Pons (tissue), 1 donor: ENCODE data around the gene HMG20B.
"Not testable (repeated sequence)": the region's sequence is repeated elsewhere in the genome, so short reads cannot be mapped to it uniquely, and the experiment has no call there.

Source experiments
- DNase-seq: peaks from one replicate; pipeline ENCODE4 v3.0.0-alpha.2; 2016; ENCODE audit warnings: low spot score

The HMG20B gene

DNA sequence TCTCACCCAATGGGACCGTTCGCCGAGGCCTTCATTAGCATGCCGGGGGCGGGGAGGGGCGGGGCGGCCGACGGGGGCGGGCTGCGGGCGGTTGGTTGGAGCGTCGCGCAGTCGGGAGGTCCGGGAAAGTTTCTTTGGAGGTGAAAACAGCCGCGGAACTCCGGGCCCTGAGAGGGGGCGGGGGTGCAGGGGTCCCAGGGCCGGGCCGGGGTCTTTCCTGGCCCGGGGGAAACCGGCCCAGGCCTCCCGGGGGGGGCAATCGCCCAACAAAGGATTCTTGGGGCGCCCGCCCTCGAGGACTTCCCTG, at the start of gene HMG20B:
TSS of gene HMG20B (plus strand) at position 90 of the 307 bp plus-strand sequence. CDS start 366 bp downstream, outside the sequence.
- DNase-seq: no peak

GRCh38 chr19:3523361-3524077, 49.2 kb upstream of the HMG20B start:
- no peak for DNase-seq

- no peak for DNase-seq
Measured at GRCh38 chr19:3524078-3524842, 48.5 kb upstream of the HMG20B start.

DNA sequence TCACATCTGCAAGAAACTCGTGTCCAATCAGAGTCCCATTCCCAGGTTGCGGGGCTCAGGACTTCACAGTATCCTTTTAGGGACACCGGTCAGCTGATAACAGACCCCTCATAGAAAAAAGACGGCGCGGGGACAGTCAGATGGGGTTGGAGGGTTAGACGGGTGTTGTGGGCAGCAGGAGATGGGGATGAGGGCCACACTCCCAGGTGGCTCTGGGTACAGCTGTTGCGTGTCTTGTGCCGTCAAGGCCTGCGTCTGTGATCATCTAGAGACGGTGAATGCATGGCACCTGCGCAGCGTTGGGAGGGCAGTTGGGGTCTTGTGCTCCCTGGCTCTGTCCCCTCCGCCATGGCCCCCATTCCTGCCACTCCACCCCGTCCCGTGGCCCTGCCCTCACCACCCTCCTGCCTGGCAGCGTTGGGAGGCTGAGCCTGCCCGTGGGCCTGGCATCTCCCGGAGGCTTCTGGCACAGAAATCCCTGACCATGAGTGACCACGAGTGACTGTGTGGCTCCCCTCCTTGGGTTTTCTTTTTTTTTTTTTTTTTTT, 47.8 kb upstream of the HMG20B start:
- DNase-seq: no peak

DNA sequence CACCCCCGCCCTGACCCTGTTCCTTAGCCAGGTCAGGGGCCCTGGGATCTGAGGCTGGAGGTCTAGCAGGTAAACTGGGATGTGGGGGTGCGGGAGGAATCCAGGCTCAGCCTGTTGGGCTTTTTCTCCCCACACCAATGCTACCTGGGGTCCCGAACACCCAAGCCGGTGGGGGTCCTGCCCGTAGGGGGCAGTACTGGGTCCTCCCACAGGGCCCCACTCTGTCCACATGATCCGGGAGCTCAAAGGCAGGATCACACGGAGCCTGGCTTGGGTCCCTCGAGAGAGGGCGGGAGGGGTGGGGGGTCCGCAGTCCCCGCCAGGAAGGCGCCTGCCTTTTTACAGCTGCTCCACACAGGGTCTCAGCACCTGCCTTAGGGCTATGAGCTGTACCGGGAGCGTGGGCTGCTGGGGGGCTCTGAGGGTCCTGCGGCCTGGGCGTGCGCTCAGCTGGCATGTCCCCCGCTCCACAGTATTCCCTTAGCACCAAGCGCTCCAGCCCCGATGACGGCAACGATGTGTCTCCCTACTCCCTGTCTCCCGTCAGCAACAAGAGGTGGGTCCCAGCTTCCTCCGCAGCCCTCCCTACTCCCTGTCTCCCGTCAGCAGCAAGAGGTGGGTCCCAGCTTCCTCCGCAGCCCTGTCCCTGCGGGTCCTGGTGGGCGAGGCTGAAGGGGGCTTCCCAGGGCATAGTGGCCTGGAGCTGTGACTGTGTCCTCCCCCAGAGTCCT, 46.1 kb upstream of the HMG20B start:
- DNase-seq: no peak

GRCh38 chr19:3527238-3527910, 45.4 kb upstream of the HMG20B start:
- no peak for DNase-seq

DNA sequence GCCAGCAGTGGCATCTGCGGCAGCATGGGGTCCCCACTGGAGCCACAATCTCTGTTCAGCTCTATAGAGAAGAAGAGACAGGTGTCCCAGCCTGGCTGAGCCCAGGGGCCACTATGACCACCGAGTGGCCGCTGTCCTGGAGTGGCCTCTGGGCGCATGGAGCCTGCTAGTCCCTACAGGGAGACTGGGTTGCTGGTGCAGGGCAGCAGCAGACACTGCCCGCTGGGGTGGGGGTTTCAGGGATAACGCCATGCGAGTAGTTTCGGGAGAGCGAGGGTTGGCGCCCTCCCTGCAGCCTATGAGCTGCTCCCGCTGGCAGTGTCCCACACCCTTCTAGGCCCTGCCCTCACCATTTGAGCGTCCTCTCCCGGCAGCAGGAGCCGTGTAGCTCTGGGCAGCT, 44.7 kb upstream of the HMG20B start:
- DNase-seq: no peak

- DNase-seq: no peak
Measured at GRCh38 chr19:3528539-3529211, 44.1 kb upstream of the HMG20B start.

DNA sequence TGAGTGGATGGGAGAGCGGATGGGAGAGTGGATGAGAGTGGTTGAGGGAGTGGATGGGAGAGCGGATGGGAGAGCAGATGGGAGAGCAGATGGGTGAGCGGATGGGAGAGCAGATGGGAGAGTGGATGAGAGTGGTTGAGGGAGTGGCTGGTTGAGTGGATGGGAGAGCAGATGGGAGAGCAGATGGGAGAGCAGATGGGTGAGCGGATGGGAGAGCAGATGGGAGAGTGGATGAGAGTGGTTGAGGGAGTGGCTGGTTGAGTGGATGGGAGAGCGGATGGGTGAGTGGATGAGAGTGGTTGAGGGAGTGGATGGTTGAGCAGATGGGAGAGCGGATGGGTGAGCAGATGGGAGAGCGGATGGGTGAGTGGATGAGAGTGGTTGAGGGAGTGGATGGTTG, 43.4 kb upstream of the HMG20B start:
- DNase-seq: not testable (repeated sequence)

DNA sequence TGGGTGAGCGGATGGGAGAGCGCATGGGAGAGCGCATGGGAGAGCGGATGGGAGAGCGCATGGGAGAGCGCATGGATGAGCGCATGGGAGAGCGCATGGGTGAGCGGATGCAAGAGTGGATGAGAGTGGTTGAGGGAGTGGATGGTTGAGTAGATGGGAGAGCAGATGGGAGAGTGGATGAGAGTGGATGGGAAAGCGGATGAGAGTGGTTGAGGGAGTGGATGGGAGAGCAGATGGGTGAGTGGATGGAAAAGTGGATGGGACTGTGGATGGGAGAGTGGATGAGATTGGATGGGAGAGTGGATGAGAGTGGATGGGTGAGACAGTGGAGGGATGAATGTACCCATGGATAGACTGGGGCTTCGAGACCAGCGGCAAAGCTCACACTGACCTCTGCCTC, 42.4 kb upstream of the HMG20B start:
- no peak for DNase-seq

DNA sequence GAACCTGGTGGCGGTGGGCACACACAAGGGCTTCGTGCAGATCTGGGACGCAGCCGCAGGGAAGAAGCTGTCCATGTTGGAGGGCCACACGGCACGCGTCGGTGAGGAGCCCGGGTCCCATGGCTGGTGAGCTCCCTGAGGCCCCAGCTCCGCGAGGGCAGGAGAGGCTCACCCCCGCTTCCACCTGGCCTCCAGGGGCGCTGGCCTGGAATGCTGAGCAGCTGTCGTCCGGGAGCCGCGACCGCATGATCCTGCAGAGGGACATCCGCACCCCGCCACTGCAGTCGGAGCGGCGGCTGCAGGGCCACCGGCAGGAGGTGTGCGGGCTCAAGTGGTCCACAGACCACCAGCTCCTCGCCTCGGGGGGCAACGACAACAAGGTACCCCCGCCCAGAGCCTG, 41.0 kb upstream of the HMG20B start:
- no peak for DNase-seq

DNA sequence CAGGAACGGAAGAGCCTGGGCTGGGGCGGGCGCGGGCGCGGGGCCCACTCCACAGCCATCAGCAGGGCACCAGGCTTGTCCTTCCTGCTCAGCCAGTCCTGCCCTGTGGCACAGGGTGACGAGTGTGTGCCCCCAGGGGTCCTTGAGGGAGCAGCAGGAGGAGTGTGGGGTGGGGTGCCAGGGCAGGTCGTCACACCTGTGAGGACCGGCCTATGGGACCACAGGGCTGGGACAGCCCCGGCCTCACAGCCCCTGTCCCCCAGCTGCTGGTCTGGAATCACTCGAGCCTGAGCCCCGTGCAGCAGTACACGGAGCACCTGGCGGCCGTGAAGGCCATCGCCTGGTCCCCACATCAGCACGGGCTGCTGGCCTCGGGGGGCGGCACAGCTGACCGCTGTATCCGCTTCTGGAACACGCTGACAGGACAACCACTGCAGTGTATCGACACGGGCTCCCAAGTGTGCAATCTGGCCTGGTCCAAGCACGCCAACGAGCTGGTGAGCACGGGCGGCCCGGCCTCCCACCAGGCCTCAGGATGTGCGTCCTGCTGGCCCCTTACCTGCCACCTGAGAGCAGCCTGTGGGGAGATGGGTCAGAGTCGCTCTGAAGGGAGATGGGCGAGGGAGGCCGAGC, 40.5 kb upstream of the HMG20B start:
- no peak for DNase-seq

DNA sequence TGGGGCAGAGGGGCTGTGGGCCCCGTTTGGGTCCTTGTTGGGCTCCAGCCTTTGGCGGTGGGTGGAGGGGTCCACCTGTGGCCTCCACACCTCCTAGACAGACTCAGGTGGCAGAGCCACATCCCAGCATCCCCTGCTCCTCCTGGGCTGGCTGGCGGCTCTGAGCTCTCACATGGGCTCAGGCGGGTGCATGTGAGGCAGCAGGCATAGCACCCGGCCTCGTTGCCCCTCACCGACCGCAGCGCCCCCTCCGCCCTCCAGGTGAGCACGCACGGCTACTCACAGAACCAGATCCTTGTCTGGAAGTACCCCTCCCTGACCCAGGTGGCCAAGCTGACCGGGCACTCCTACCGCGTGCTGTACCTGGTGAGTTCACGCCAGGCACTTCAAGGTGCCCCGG, 39.7 kb upstream of the HMG20B start:
- DNase-seq: no peak

DNA sequence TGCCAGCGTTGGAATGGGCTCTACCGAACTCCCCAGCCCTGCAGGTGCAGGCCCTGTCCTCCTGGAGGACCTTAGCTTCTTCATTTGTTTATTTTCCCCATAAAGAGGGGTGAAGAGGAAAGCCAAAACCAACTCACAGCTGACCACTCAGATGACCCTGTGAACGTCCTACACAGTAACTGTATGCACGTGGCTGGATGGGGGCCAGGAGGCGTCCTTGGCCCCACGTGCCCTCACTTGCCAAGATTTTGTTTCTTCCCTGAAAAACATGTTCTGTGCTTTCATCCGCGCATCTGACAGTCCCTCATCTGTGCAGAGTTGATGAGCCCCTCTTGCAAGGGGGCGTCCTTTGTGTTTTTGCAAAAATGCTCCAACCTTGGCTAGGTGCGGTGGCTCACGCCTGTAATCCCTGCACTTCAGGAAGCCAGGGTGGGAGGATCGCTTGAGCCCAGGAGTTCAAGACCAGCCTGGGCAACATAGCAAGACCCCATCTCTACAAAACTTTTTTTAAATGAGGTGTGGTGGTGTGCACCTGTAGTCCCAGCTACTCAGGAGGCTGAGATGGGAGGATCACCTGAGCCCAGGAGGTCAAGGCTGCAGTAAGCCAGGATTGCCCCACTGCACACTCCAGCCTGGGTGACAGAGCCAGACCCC, 39.1 kb upstream of the HMG20B start:
- no peak for DNase-seq

DNA sequence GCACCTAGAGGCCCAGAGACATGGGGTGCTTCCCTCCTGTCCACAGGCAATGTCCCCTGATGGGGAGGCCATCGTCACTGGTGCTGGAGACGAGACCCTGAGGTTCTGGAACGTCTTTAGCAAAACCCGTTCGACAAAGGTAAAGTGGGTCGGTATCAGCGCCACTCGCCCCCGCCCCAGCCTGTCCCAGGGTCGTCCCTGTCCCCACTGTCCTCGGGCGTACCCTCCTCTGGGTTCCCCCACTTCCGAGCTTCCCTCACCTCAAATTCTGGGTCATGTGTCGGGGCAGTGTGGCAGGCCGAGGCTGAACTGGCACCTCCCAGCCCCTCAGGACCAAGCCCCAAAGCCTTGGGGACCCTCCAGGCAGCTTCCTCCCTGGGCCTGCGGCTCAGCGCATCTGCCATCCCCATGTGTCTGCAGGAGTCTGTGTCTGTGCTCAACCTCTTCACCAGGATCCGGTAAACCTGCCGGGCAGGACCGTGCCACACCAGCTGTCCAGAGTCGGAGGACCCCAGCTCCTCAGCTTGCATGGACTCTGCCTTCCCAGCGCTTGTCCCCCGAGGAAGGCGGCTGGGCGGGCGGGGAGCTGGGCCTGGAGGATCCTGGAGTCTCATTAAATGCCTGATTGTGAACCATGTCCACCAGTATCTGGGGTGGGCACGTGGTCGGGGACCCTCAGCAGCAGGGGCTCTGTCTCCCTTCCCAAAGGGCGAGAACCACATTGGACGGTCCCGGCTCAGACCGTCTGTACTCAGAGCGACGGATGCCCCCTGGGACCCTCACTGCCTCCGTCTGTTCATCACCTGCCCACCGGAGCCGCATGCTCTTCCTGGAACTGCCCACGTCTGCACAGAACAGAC, 38.1 kb upstream of the HMG20B start:
- DNase-seq: no peak

GRCh38 chr19:3535235-3535535, 37.6 kb upstream of the HMG20B start:
- DNase-seq: no peak

DNA sequence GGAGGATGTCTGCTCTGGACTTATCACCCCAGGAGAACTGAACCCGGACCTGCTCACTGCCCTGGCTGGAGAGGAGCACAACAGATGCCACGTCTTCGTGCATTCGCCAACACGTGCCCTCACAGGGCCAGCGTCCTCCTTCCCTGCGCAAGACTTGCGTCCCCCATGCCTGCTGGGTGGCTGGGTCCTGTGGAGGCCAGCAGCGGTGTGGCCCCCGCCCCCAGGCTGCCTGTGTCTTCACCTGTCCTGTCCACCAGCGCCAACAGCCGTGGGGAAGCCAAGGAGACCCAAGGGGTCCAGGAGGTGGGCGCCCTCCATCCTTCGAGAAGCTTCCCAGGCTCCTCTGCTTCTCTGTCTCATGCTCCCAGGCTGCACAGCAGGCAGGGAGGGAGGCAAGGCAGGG, 37.2 kb upstream of the HMG20B start:
- no peak for DNase-seq

DNA sequence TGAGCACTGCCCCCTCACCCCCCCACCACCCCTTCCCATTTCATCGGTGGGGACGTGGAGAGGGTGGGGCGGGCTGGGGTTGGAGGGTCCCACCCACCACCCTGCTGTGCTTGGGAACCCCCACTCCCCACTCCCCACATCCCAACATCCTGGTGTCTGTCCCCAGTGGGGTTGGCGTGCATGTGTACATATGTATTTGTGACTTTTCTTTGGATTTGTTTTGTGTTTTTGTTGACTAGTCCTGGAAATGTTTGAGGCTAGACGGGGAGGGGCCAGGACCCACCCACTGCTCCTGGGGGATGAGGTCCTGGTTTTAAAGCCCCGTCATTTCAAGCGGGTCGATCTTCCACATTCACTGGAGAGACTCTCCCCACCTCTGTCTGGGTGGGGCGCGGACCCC, 36.8 kb upstream of the HMG20B start:
- no peak for DNase-seq

- peak; percentile 86 for DNase-seq
Measured at GRCh38 chr19:3536429-3537100, 36.2 kb upstream of the HMG20B start.
